A549 (cell line): Measurements from ENCODE around the gene TESMIN.

Experiments
- CTCF ChIP-seq: fragments of >200 bp; sonication (Bioruptor Twin); formaldehyde crosslinking; IDR thresholded peaks from 3 replicates; pipeline ENCODE4 v1.5.1; 2016
- PHF8 ChIP-seq: fragments of 200-600 bp; sonication (generic); IDR thresholded peaks from 2 replicates; pipeline ENCODE4 v1.6.1; 2016; ENCODE audit warnings: low read depth, mild to moderate bottlenecking, antibody characterized with exemption, moderate library complexity, borderline replicate concordance
- RAD21 ChIP-seq, 2 experiments: fragments of >200 bp in 1 of 2; sonication (Bioruptor Twin) in 1 of 2; formaldehyde crosslinking in 1 of 2; IDR thresholded peaks in 1 of 2; conservative IDR thresholded peaks in 1 of 2; 2 replicates in 1 of 2; 3 replicates in 1 of 2; pipeline ENCODE4 v1.6.1; 2012 to 2018; ENCODE audit warnings: inconsistent platforms in 1 of 2

- TF ChIP-seq PHF8 (no peak), RAD21 (conservative IDR thresholded peaks at IDR 0.05 in 1 of 2, IDR thresholded peaks at IDR 0.05 in 1 of 2) (no peak), CTCF (no peak)
Observed at GRCh38 chr11:68721075-68721474, 30.2 kb downstream of the TESMIN start.
